Transverse colon (tissue), 4 donors: ENCODE measurements around the gene FAM171A1.

Source experiments
- CTCF ChIP-seq, 5 experiments: fragments of 200-600 bp in 3 of 5; fragments of 450-650 bp in 2 of 5; sonication (generic) in 3 of 5; IDR thresholded peaks; 1 replicate in 2 of 5; 2 replicates in 3 of 5; pipeline ENCODE4 v1.5.1; 2016 to 2017; ENCODE audit warnings: antibody characterized with exemption in 5 of 5, inconsistent platforms in 3 of 5, mild to moderate bottlenecking in 2 of 5, moderate library complexity in 1 of 5
- EP300 ChIP-seq: sonication (generic); formaldehyde crosslinking; IDR thresholded peaks from one replicate; pipeline ENCODE4 v1.6.1; 2017; ENCODE audit warnings: antibody characterized with exemption, low read depth
- POLR2A ChIP-seq: fragments of 450-650 bp; IDR thresholded peaks from one replicate; pipeline ENCODE4 v1.6.1; 2016; ENCODE audit warnings: antibody characterized with exemption, mild to moderate bottlenecking, moderate library complexity
- POLR2AphosphoS5 ChIP-seq, 3 donors: sonication (generic); formaldehyde crosslinking; IDR thresholded peaks; one replicate each; pipeline ENCODE4 v1.6.1; 2016; ENCODE audit warnings: antibody characterized with exemption in 3 of 3

GRCh38 chr10:15225511-15225910 lies 145.6 kb downstream of the FAM171A1 start:
- TF ChIP-seq CTCF (IDR thresholded peaks at IDR 0.05) (no peak), POLR2AphosphoS5 (IDR thresholded peaks at IDR 0.05) (no peak), POLR2A (no peak), EP300 (no peak)
